GM18907 (cell line): ENCODE data around the gene TOP2B.

Source experiments
- ATAC-seq: cut with Tn5 transposase; IDR thresholded peaks from one replicate; pipeline ENCODE4 v1.9.1; 2021; ENCODE audit warnings: mild to moderate bottlenecking, moderate library complexity; ENCODE audit not compliant: unreplicated experiment

The TOP2B gene

GRCh38 chr3:25566358-25566920, 98.3 kb downstream of the TOP2B start:
- ATAC-seq, result no peak

- no peak for ATAC-seq
Measured at GRCh38 chr3:25565807-25566206, 98.9 kb downstream of the TOP2B start.

GRCh38 chr3:25564075-25564474, 100.6 kb downstream of the TOP2B start:
- no peak for ATAC-seq

- no peak for ATAC-seq
Measured at GRCh38 chr3:25563601-25564000, 101.1 kb downstream of the TOP2B start.

- no peak for ATAC-seq
Measured at GRCh38 chr3:25558796-25559195, 105.9 kb downstream of the TOP2B start.

- no peak for ATAC-seq
Measured at GRCh38 chr3:25558121-25558520, 106.6 kb downstream of the TOP2B start.

GRCh38 chr3:25557694-25558093, 107.0 kb downstream of the TOP2B start:
- ATAC-seq, result no peak

GRCh38 chr3:25556447-25556846, 108.3 kb downstream of the TOP2B start:
- no peak for ATAC-seq

- no peak for ATAC-seq
Measured at GRCh38 chr3:25555695-25556437, 108.8 kb downstream of the TOP2B start.

- ATAC-seq, result no peak
Measured at GRCh38 chr3:25554376-25554775, 110.3 kb downstream of the TOP2B start.

- no peak for ATAC-seq
Measured at GRCh38 chr3:25552251-25552650, 112.5 kb downstream of the TOP2B start.

- ATAC-seq, result no peak
Measured at GRCh38 chr3:25548836-25549235, 115.9 kb downstream of the TOP2B start.

GRCh38 chr3:25547943-25548674, 116.6 kb downstream of the TOP2B start:
- no peak for ATAC-seq
